C4-2B (cell line): ENCODE results near the gene PPDPF.
A peak's percentile ranks its signal among the peaks of the same experiment; 100 is the strongest.

Experiments used
- H3K27ac ChIP-seq: fragments of 450-650 bp; 2 replicates; pipeline ENCODE4 v1.5.1; 2017
- ZFX ChIP-seq: fragments of 450-650 bp; IDR thresholded peaks from 2 replicates; pipeline ENCODE4 v1.6.1; 2017
- TF ChIP-seq, protein P1 (sequence below): fragments of 450-650 bp; conservative IDR thresholded peaks from 2 replicates; pipeline ENCODE4 v1.5.1; 2017; ENCODE audit warnings: mild to moderate bottlenecking

The PPDPF gene

DNA sequence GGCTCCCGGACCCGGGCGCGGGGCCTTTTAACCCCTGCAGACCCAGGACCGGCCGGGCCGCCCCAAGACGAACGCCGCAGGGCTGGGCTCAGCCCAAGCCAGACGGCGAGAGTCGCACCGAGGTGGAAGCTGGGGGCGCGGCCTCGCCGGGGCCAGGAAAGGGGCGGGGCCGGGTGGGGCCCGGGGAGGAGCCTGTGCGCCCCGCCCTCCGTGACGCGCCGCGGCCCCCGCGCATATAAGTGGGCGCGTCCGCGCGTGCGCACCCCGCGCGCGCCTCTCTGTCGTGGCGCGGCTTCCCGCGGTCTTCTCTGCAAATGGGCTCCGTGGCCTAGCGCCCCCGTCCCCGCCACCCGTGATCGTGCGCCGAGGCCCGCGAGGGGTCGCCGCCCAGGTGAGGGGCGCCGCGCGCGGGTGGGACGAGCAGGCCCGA is at the start of gene PPDPF:
Gene PPDPF, plus strand, starts transcription at position 262 of the 430 bp plus-strand sequence. CDS start 544 bp downstream, outside the sequence.
- H3K27ac ChIP-seq = peak within 1 kb of the TSS; percentile 90
- TF ChIP-seq, protein P1, sequence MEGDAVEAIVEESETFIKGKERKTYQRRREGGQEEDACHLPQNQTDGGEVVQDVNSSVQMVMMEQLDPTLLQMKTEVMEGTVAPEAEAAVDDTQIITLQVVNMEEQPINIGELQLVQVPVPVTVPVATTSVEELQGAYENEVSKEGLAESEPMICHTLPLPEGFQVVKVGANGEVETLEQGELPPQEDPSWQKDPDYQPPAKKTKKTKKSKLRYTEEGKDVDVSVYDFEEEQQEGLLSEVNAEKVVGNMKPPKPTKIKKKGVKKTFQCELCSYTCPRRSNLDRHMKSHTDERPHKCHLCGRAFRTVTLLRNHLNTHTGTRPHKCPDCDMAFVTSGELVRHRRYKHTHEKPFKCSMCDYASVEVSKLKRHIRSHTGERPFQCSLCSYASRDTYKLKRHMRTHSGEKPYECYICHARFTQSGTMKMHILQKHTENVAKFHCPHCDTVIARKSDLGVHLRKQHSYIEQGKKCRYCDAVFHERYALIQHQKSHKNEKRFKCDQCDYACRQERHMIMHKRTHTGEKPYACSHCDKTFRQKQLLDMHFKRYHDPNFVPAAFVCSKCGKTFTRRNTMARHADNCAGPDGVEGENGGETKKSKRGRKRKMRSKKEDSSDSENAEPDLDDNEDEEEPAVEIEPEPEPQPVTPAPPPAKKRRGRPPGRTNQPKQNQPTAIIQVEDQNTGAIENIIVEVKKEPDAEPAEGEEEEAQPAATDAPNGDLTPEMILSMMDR = no peak
- TF ChIP-seq ZFX = peak; percentile 57; the same call in 1 of the 2 replicates

- TF ChIP-seq, protein P1 = no peak
- no peak for TF ChIP-seq ZFX
Measured at GRCh38 chr20:63471002-63471716, 49.4 kb upstream of the PPDPF start.

DNA sequence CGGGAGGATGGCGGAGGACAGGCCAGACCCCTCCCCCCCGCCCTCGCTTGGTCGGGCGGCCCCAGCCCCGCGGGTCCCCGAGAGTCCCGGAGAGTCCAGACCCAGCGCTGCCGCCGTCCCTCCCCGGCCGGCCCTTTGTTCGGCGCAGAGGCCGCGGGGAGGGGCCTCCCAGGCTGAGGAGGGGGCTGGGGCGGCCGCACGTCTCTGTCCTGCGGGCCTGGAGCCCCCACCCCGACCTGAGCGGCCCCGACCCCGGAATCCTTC is 48.9 kb upstream of the PPDPF start:
- peak overlapping the region; percentile 61 for H3K27ac ChIP-seq
- TF ChIP-seq ZFX = no peak
- TF ChIP-seq, protein P1 = no peak

More at GRCh38 chr20:63471002-63471716, 49.4 kb upstream of the PPDPF start:
- peak overlapping the region; percentile 61 for H3K27ac ChIP-seq

DNA sequence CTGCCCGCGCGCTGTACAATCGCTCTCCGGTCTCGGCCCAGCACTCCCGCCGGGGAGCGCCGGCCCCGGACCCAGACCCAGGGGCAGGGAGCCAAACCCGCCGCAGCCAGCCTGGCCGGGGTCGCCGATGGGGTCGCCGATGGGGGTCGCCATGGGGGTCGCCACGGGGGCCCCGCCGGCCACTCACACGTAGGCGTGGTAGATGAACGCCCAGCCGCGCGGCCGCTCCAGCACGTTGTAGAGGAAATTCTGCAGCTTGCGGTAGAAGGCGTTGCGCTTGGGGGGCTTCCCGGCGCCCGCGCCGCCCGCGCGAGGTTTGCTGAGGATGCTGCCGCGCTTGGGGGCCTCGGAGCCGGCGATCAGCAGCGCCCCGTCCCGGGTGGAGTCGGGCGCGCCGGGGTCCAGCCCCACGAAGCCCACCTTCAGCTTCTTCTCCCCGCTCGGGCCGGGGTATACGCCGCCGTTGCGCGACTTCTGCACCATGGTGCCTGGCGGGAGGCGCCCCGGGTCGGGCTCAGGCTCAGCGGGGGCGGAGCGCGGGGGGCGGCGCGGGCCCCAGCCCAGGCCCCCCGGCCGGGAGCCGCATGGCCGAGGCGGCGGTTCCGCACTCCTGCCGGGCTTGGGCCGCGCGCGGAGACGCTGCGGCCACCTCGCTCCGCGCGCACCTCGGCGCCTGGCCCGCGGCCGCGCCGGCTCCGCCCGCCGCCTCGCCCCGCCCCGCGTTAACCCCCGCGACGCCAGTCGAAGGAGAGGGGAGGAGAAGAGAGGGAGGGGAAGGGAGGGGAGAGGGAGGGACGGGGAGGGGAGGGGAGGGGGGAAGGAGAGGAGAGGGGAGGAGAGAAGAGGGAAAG is 48.4 kb upstream of the PPDPF start, which contains the start of gene KCNQ2:
Gene KCNQ2, minus strand, starts transcription at position 675 of the 851 bp plus-strand sequence. Its CDS starts 192 bp downstream, at position 483.
- peak within 1 kb of the TSS; percentile 61 for H3K27ac ChIP-seq
- peak; percentile 42; the same call in 1 of the 2 replicates for TF ChIP-seq ZFX
- TF ChIP-seq, protein P1 = no peak

GRCh38 chr20:63472862-63473390 is 47.6 kb upstream of the PPDPF start:
- TF ChIP-seq ZFX = no peak
- TF ChIP-seq, protein P1 = no peak
- H3K27ac ChIP-seq = no peak overlapping the region

- no peak overlapping the region for H3K27ac ChIP-seq
- TF ChIP-seq, protein P1 = no peak
- no peak for TF ChIP-seq ZFX
Measured at GRCh38 chr20:63473555-63474449, 46.8 kb upstream of the PPDPF start.
